ENCODE data around the gene PRX. TPM values are rescaled to one million over a fixed set of nuclear protein-coding genes. Genes with fewer than 3 reads are reported as not detected.
A peak's percentile ranks its signal among the peaks of the same experiment; 100 is the strongest.

The PRX gene
- total RNA-seq, 1 donor from 2014 or later, result 3.3 TPM

DNA sequence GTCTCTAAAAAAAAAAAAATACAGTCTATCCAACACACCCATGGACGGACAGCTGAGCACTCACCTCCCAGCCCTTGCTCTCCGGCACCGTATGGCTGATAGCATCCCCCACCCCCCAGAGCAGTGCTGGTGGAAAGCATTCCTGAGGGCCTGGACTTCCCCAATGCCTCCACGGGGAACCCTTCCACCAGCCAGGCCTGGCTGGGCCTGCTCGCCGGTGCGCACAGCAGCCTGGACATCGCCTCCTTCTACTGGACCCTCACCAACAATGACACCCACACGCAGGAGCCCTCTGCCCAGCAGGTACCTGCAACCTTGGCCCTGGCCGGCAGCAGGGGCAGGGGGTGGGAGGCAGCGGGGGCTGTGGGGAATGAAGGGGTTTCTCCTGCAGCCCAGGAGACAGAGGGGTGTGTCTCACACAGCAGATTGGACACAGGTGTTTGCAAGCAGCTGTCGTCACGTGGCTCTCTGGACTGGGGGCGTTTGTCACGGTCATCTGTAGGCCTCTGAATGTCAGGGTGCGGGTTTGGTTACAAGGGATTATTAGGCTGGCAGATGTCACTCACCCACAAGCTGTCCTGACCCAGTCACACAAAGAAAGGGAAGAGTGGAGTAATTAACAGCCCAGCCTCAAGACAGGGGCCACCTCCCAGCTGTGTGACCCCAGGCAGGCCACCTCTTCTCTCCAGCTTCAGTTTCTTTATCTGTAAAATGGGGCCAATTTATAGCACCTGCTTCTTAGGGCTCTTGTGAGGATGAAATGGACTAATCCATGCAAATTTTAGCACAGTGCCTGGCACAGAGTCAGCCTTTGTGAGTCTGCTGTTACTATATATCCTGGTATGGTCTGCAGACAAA is 45.4 kb downstream of the PRX start:
- Histone ChIP-seq H3K4me1 (peaks cover 19% of the 10 kb centered on the region), H3K36me3 (peaks cover 60% of the 10 kb centered on the region), H3K9me3 (replicated peaks) (no peaks in the 10 kb centered on the region), H3K27ac (replicated peaks) (no peak overlapping the region), H3K27me3 (ENCODE audit: low read depth) (no peaks in the 10 kb centered on the region), H3K4me3 (no peak overlapping the region)
- DNase-seq, result no peak
- TF ChIP-seq, protein P1, sequence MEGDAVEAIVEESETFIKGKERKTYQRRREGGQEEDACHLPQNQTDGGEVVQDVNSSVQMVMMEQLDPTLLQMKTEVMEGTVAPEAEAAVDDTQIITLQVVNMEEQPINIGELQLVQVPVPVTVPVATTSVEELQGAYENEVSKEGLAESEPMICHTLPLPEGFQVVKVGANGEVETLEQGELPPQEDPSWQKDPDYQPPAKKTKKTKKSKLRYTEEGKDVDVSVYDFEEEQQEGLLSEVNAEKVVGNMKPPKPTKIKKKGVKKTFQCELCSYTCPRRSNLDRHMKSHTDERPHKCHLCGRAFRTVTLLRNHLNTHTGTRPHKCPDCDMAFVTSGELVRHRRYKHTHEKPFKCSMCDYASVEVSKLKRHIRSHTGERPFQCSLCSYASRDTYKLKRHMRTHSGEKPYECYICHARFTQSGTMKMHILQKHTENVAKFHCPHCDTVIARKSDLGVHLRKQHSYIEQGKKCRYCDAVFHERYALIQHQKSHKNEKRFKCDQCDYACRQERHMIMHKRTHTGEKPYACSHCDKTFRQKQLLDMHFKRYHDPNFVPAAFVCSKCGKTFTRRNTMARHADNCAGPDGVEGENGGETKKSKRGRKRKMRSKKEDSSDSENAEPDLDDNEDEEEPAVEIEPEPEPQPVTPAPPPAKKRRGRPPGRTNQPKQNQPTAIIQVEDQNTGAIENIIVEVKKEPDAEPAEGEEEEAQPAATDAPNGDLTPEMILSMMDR (IDR thresholded peaks at IDR 0.05; ENCODE audit: borderline replicate concordance), result no peak
- intact Hi-C loops (cut with micrococcal nuclease), result no loop called here

DNA sequence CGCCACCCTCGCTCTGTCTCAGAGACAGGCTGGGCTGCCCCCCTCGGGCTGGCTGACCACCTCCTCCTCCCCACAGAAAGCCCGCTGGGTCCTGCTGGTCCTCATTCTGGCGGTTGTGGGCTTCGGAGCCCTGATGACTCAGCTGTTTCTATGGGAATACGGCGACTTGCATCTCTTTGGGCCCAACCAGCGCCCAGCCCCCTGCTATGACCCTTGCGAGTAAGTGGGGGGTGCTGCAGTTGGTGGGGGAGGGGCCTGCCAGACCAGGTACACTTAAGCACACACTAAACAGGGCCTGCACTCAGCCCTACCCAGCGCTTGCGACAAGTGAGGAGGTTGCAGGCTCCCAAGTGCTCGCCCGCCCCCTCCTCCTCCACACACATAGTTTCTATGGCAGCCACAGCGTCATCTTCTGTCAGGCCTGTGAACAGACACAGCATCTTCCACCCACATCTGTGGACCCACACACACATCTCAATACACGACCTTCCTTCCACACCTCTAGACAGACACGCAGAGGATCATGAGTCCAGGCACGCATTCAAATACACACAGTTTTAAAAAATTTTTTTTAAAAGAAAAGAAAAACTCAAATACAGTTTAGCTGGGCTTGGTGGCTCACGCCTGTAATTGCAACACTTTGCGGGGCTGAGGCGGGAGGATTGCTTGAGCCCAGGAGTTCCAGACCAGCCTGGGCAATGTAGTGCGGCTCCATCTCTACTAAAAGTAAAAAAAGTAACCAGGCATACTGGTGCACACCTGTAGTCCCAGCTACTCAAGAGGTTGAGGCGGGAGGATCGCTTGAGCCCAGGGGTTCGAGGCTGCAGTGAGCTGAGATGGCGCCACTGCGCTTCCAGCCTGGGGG is 46.2 kb downstream of the PRX start:
- H3K36me3 ChIP-seq, result peaks cover 51% of the 10 kb centered on the region
- peaks cover 19% of the 10 kb centered on the region for H3K4me1 ChIP-seq
- no peaks in the 10 kb centered on the region for H3K27me3 ChIP-seq (ENCODE audit: low read depth)
- H3K9me3 ChIP-seq (replicated peaks), result no peaks in the 10 kb centered on the region
- H3K27ac ChIP-seq (replicated peaks), result no peak overlapping the region
- intact Hi-C loops (cut with micrococcal nuclease), result no loop called here
- no peak for DNase-seq
- H3K4me3 ChIP-seq, result no peak overlapping the region
- TF ChIP-seq, protein P1 (IDR thresholded peaks at IDR 0.05; ENCODE audit: borderline replicate concordance), result no peak

DNA sequence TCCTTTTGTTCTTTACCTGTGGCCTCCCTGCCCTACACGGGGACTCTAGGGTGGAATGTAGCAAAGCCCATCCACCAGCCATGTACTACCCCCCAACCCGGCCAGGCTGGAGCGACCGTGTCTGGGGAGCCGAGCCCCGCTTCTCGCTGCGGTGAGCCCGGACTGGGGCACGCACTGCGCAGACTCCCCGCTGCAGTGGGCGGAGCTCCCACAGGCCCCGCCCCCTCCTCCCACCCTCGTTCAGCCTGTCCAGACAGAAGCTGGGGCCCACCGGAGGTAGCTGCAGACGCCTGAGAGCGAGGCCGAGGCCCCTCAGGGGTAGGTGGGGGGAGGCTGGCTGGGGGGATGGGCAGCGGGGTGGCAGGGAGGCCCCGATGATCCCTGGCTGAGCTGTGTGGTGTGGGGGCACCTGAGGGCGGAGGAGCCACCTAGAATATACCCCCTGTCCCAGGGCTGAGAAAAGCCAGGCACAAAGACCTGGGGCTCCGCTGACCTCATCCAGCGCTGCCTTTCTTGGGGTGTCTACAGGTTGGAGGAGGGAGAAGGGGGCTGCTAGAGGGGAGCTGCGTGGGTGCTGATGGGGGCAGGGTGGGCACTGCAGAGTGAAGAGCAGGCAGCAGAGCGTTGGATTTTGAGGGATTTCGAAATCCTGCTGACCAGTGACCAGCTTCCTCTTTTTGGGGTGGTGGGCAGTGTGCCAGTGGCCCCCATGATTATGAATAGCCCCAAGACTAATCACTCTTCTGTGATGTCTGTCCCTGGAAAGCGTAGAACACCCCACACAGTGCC is 47.4 kb downstream of the PRX start:
- H3K27ac ChIP-seq (replicated peaks), result no peak overlapping the region
- no peaks in the 10 kb centered on the region for H3K9me3 ChIP-seq (replicated peaks)
- peaks cover 19% of the 10 kb centered on the region for H3K4me1 ChIP-seq
- no peaks in the 10 kb centered on the region for H3K27me3 ChIP-seq (ENCODE audit: low read depth)
- intact Hi-C loops (cut with micrococcal nuclease), result no loop called here
- DNase-seq, result peak; percentile 58
- H3K4me3 ChIP-seq, result peak overlapping the region; percentile 56
- H3K36me3 ChIP-seq, result peaks cover 41% of the 10 kb centered on the region
- TF ChIP-seq, protein P1 (IDR thresholded peaks at IDR 0.05; ENCODE audit: borderline replicate concordance), result no peak

DNA sequence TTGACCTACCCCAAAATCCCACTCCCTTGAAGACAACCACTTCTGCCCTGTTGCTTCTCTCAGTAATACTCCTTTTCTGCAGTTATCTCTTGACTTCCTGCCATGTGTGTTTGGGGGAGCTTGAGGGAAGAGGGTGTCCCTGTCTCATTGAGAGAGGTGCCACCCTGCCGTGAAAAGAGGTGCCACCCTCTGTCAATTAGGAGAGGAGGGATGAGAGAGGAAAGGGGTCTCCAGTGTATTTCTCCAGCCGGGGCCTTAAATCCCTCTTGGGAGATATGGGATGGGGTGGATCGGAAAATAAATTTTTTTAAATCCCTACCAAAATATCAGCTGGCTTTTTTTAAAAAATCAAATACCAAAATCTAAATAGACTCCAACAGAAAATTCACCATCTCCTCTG is 48.2 kb downstream of the PRX start:
- intact Hi-C loops (cut with micrococcal nuclease), result no loop called here
- Histone ChIP-seq H3K4me3 (peak overlapping the region; percentile 56), H3K4me1 (peaks cover 19% of the 10 kb centered on the region), H3K27ac (replicated peaks) (no peak overlapping the region), H3K36me3 (peaks cover 33% of the 10 kb centered on the region), H3K9me3 (replicated peaks) (no peaks in the 10 kb centered on the region), H3K27me3 (ENCODE audit: low read depth) (no peaks in the 10 kb centered on the region)
- no peak for DNase-seq
- TF ChIP-seq, protein P1 (IDR thresholded peaks at IDR 0.05; ENCODE audit: borderline replicate concordance), result no peak

DNA sequence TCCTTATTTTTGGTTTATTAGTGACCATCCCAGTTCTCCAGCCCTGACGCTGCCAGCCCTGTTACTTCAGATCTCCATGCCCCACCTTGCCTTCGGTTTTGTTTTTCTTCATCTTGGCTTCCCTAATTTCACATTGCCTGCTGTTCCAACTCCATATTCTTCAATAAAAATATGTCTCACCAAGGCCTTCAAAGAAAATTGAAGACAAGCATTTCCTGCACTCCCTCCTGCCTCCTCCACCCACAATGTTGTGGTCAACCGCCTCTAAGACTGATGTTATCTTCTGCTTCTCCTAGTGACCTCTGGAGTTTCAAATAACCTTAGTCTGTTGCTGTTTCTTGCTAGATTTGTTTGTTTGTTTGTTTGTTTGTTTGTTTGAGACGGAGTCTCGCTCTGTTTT is 50.1 kb downstream of the PRX start:
- H3K36me3 ChIP-seq, result peaks cover 16% of the 10 kb centered on the region
- DNase-seq, result no peak
- H3K27me3 ChIP-seq (ENCODE audit: low read depth), result no peaks in the 10 kb centered on the region
- H3K27ac ChIP-seq (replicated peaks), result no peak overlapping the region
- TF ChIP-seq, protein P1 (IDR thresholded peaks at IDR 0.05; ENCODE audit: borderline replicate concordance), result no peak
- H3K9me3 ChIP-seq (replicated peaks), result no peaks in the 10 kb centered on the region
- H3K4me1 ChIP-seq, result peaks cover 19% of the 10 kb centered on the region
- intact Hi-C loops (cut with micrococcal nuclease), result no loop called here
- H3K4me3 ChIP-seq, result no peak overlapping the region
